GM21528 (cell line): ENCODE data around the gene UBE2H.
"Not testable (repeated sequence)": the region's sequence is repeated elsewhere in the genome, so short reads cannot be mapped to it uniquely, and the experiment has no call there.

Experiments
- ATAC-seq: cut with Tn5 transposase; IDR thresholded peaks from one replicate; pipeline ENCODE4 v1.9.1; 2021; ENCODE audit warnings: mild to moderate bottlenecking, moderate library complexity; ENCODE audit not compliant: unreplicated experiment, low FRiP score

Gene UBE2H

GRCh38 chr7:129952653-129953560, at the start of gene UBE2H:
Gene UBE2H (minus strand): TSS chr7:129952960. CDS start chr7:129952555, 405 bp downstream.
- ATAC-seq, result peak; percentile 63

- ATAC-seq, result no peak
Measured at GRCh38 chr7:129998446-129998845, 45.7 kb upstream of the UBE2H start.

- no peak for ATAC-seq
Measured at GRCh38 chr7:129997285-129997684, 44.5 kb upstream of the UBE2H start.

- no peak for ATAC-seq
Measured at GRCh38 chr7:129993275-129993674, 40.5 kb upstream of the UBE2H start.

GRCh38 chr7:129990403-129991192, 37.8 kb upstream of the UBE2H start:
- ATAC-seq, result no peak

GRCh38 chr7:129989466-129989865, 36.7 kb upstream of the UBE2H start:
- ATAC-seq, result no peak

GRCh38 chr7:129986600-129986999, 33.8 kb upstream of the UBE2H start:
- no peak for ATAC-seq

- ATAC-seq, result no peak
Measured at GRCh38 chr7:129980667-129981066, 27.9 kb upstream of the UBE2H start.

- no peak for ATAC-seq
Measured at GRCh38 chr7:129975309-129975708, 22.5 kb upstream of the UBE2H start.

- ATAC-seq, result no peak
Measured at GRCh38 chr7:129970816-129971215, 18.1 kb upstream of the UBE2H start.

- no peak for ATAC-seq
Measured at GRCh38 chr7:129969881-129970446, 17.2 kb upstream of the UBE2H start.

GRCh38 chr7:129968592-129969383, 16.0 kb upstream of the UBE2H start:
- ATAC-seq, result no peak

GRCh38 chr7:129960204-129960475, 7.4 kb upstream of the UBE2H start:
- not testable (repeated sequence) for ATAC-seq

- ATAC-seq, result no peak
Measured at GRCh38 chr7:129959471-129960203, 6.9 kb upstream of the UBE2H start.

- ATAC-seq, result no peak
Measured at GRCh38 chr7:129958643-129959470, 6.1 kb upstream of the UBE2H start.

- no peak for ATAC-seq
Measured at GRCh38 chr7:129955993-129956543, 3.3 kb upstream of the UBE2H start.

GRCh38 chr7:129952086-129952652, 591 bp downstream of the UBE2H start:
- ATAC-seq, result peak; percentile 18
